NCI-H2029 (cell line): ENCODE data around the gene BABAM2.
"Not testable (repeated sequence)": the region's sequence is repeated elsewhere in the genome, so short reads cannot be mapped to it uniquely, and the experiment has no call there.

Source experiments
- DNase-seq: peaks from one replicate; lab custom pipeline; 2025; lab: John Stamatoyannopoulos, UW

The BABAM2 gene

GRCh38 chr2:27890146-27890923 lies at the start of gene BABAM2, which contains the start of gene RBKS:
TSS of gene BABAM2 (plus strand) at chr2:27890729. CDS start at chr2:27894557, 3,828 bp downstream.
TSS of gene RBKS (minus strand) at chr2:27890387. CDS start at chr2:27890345, 42 bp downstream.
- peak; percentile 66 for DNase-seq

- no peak for DNase-seq
Observed at GRCh38 chr2:27842894-27843293, 47.6 kb upstream of the BABAM2 start.

- no peak for DNase-seq
Observed at GRCh38 chr2:27843992-27844391, 46.5 kb upstream of the BABAM2 start.

DNA sequence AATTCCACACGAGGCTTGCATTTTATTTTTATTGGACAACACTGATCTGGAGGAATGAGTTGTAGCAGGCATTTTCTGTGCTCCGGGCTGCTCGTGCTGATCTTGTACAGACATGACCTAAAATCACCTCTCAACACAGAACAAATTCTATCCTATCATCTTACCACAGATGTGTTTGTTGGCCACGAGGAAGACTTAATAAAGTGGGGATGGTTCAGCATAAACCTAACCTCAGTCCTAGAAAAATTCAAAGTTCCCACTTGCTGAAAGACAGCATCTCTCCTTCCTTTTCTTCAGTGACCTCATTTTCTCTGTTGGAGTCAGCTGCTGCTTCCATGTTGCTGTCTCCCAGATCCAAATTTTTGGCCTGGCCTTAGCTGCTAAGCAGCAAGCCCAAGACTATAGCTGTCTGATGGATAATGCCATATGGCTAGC lies 45.7 kb upstream of the BABAM2 start:
- DNase-seq: no peak

GRCh38 chr2:27847333-27847732 lies 43.2 kb upstream of the BABAM2 start:
- DNase-seq: no peak

GRCh38 chr2:27849558-27850205 lies 40.8 kb upstream of the BABAM2 start:
- no peak for DNase-seq

- no peak for DNase-seq
Observed at GRCh38 chr2:27852691-27853090, 37.8 kb upstream of the BABAM2 start.

GRCh38 chr2:27854229-27854862 lies 36.2 kb upstream of the BABAM2 start:
- no peak for DNase-seq

DNA sequence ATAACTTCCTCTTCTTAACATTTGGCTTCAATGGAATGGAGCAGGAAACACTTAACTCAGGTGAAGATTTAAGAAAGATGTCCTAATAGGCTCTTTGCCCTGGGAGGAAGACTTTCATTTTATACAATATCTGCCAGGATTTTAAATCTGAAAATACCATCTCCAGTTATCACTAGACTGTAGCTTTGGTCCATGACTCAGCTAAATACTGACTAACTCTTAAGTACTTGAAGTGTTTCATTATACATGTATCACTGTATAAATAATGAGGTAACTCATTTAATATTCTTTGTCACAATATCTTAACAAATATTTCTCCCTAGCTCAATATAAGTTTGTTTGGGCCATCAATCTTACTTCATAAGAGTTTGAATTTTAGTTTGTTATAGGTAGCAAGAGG lies 35.1 kb upstream of the BABAM2 start:
- DNase-seq: no peak

DNA sequence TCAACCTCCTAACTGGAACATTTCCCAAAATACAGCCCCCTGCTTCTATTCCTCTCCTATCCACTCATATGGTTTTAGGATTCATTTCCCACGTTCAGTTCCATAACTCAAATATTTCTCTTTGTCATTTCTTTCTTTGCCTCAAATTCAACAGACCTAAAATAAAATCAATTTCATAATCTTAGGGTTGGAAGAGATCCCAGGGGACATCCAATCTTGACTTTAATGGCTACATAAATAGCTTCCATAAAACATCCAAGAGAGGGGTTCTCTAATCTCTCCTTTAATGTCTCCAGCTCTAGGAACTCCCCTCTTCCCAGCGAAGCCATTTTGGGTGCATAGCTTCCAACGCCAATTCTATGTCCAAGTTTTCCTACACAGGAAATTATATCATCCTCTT lies 34.1 kb upstream of the BABAM2 start:
- DNase-seq: no peak

DNA sequence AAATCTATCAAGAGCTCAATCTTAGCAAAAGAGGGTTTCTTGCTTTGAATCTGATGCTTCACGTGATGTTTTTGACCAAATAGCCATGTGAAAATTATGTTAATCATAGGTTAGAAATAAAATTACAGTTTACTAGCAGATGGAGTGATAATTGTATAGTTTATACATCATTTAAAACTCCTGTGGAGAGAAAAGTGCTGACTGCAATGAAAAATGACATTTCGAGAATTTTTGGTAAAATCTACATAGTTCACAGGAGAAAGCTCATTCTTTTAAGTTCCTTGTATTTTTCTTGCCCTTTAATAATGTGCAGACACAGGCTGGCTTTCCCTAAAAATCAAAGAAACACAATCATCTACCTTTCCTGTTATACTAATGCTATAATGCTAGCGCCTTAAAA lies 33.6 kb upstream of the BABAM2 start:
- DNase-seq: no peak

DNA sequence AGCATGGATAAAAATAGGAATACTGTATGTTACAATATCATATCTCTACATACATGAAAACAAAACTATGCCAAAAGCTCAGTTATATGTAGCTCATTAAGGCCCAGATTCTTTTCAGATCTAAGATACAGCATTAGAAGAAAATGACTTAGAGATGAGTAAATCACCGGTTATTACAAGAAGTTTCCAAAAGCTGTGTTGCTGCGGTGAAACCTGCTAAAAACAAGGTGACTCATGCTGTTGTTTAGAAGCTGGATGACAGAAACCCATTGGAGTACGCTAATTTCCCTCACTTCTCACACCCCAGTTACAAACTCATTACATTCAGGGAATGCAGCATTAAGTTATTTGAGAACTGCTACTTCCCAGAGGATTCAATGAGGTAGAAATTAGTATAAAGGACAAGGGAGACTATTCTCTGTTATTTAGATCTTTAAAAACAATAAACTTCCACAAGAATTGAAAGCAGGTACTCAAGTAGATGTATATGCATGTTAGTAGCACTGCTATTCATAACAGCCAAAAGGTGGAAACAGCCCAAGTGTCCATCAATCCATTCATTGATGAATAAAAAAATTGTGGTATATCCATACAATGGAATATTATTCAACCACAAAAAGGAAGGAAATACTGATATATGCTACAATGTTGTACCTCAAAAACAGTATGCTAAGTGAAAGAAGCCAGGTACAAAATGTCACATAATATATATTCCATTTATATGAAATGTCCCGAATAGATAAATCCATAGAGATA lies 32.9 kb upstream of the BABAM2 start:
- no peak for DNase-seq

GRCh38 chr2:27860111-27860510 lies 30.4 kb upstream of the BABAM2 start:
- no peak for DNase-seq

GRCh38 chr2:27863146-27863545 lies 27.4 kb upstream of the BABAM2 start:
- DNase-seq: no peak

DNA sequence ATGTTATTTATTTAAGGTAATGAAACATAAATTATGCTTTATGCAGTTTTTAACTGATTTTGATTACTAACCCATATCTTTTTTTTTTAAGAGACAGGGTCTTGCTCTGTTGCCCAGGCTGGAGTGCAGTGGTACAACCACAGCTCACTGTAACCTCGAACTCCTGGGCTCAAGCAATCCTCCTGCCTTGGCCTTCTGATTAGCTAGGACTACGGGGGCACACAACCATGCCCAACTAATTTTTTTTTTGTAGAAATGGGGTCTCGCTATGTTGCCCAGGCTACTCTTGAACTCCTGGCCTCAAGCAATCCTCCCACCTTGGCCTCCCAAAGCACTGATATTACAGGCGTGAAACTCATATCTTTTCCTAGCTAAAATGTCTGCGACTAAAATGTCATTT lies 26.6 kb upstream of the BABAM2 start:
- DNase-seq: not testable (repeated sequence)

DNA sequence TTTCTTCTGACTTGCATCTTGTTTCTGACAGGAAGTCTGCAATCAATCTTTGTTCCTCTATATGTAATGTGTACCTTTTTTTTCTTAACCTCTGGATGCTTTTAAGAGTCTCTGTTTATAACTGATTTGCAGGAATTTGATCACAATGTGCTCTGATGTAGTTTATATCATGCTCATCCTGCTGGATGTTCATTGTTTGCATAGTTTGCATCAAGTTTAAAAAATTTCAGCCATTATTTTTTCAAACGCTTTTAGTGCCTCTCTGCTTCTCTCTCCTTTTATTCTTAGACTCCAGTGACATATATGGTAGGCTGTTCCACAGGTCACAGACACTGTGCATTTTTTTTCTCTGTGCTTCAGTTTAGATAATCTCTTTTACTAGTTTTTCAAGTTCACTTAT lies 24.3 kb upstream of the BABAM2 start:
- DNase-seq: no peak

GRCh38 chr2:27869763-27870162 lies 20.8 kb upstream of the BABAM2 start:
- DNase-seq: no peak

GRCh38 chr2:27870724-27871123 lies 19.8 kb upstream of the BABAM2 start:
- no peak for DNase-seq

DNA sequence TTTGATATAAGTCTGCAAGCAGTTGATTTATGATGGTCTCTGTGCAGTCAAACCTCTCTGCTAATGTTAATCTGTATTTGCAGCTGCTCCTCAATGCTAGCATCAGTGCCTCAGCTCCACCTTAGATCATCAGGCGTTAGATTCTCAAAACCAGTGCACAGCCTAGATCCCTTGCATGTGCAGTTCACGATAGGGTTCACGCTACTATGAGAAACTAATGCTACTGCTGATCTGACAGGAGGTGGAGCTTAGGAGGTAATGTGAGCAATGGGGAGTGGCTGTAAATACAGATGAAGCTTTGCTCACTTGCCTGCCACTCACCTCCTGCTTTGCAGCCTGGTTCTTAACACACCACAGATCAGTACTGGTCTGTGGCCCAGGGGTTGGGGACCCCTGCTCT lies 18.7 kb upstream of the BABAM2 start:
- no peak for DNase-seq

DNA sequence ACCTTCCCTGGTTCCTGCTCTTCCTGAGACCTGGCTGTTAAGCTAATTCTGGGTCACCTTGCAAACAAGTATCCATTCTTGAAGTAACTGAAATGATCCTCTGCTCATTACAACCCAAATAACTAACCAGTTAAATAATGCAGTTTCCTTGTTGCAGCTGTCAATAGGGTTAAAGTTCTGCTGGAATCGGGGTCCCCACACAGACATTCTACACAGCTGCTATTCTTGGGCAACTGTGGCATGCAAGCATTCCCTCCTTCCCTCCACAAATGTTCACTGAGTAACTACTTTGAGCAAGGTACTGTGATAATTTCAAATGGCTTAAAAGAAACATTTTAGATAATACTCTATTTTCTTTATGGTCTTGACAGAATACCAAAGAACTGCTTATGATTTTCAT lies 17.4 kb upstream of the BABAM2 start:
- no peak for DNase-seq

DNA sequence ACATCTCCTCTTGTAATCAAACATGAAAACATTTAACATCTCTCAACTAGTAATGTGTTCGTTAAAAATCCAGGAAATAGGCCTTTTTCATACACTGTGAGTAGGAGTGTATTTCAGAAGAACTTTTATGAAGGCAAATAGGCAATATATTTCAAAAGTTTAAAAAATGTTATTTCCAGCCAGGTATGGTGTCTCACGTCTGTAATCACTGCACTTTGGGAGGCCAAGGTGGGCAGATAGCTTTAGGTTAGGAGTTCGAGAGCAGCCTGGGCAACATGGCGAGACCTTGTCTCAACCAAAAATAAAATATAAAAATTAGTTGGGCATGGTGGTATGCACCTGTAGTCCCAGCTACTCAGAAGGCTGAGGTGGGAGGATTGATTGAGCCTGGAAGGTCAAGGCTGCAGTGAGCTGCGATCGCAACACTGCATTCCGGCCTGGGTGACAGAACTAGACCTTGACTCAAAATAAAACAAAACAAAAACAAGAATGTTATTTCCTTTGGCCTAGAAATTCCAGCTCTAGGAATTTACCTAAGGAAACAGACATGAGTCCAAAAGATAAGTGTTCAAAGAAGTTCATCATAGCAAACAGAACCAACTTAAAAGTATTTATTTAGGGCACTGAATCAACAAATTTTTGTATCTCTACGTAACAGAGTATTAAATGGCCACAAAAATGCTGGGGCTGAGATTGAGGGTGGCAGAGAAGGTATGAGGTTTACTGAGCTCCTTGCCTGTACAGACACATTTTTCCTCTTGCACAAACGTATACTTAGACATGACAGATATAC lies 15.2 kb upstream of the BABAM2 start:
- DNase-seq: no peak

DNA sequence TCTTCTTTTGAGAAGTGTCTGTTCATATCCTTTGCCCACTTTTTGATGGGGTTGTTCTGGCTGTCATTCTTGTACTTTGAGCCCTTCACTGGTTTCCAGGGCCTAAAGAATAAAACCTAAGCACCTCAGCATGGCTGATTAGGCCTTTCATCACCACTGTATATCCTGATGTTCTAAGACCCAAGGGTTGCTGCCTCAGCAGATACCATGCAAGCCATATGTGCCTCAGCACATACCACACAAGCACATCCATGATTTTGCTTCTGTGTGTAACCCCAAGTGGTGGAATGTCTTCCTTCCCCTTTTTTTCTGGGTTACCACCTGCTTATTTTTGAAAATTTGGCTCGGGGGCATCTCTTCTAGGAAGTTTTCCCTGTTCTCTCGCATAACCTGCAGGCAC lies 11.7 kb upstream of the BABAM2 start:
- no peak for DNase-seq
